ENCODE data around the gene ENDOV.
"Not testable (repeated sequence)": the region's sequence is repeated elsewhere in the genome, so short reads cannot be mapped to it uniquely, and the experiment has no call there.

The ENDOV gene

DNA sequence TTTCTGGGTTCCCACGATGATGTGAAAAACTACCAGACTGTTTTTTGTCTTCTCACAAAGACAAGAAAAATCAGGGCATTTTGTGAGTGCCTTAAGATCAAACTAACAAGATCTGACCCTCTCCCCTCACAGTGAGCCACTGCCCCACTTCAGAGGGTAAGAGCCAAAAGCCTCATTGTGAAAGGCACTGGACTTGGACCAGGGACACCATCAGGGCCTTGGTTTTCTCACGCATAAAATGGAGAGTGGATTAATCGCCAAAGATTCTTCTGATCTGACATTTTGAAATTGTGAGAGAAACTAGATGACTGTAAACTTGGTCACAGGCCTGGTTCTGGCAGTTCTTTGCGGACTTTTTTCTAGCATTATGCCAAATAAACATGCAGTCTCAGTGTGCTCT is 21.0 kb upstream of the ENDOV start:
- in situ Hi-C loops (cut with HindIII; ENCODE audit: low sequenced_read_pairs) = no loop called here
- DNase-seq (ENCODE audit: low read depth) = no peak
- TF ChIP-seq, protein P1, sequence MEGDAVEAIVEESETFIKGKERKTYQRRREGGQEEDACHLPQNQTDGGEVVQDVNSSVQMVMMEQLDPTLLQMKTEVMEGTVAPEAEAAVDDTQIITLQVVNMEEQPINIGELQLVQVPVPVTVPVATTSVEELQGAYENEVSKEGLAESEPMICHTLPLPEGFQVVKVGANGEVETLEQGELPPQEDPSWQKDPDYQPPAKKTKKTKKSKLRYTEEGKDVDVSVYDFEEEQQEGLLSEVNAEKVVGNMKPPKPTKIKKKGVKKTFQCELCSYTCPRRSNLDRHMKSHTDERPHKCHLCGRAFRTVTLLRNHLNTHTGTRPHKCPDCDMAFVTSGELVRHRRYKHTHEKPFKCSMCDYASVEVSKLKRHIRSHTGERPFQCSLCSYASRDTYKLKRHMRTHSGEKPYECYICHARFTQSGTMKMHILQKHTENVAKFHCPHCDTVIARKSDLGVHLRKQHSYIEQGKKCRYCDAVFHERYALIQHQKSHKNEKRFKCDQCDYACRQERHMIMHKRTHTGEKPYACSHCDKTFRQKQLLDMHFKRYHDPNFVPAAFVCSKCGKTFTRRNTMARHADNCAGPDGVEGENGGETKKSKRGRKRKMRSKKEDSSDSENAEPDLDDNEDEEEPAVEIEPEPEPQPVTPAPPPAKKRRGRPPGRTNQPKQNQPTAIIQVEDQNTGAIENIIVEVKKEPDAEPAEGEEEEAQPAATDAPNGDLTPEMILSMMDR (IDR thresholded peaks at IDR 0.05; ENCODE audit: low read depth, low read length, missing control alignments) = no peak
- H3K4me3 ChIP-seq (ENCODE audit: low read depth, low read length) = no peak overlapping the region

DNA sequence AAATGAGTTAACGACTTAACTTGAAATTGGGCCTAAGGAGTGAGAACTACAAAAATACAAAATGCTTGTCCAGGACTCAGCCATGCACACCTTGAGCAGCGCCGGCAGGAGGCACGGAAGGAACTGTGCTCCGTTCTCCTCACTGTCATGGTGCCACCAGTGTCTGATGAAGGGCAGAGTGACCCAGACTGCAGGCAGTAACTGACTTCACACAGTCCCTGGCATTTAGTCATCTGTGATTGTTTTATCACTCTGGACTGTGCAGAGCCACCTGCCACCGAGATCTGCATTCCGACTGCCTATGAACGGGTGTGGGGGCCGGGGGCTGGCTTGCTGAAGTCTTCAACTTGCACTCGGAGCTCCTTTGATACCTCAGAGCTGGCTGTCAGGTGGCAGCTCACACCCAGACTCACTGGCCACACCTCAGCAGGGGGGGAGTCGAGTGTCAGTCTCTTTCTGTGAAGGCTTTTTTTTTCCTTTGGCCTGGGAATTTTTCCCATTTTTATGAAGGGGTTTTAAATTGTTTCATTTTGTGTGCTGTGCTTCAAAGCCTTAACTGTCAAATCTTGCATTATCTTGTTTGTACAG is 20.2 kb upstream of the ENDOV start:
- in situ Hi-C loops (cut with HindIII; ENCODE audit: low sequenced_read_pairs) = no loop called here
- TF ChIP-seq, protein P1 (IDR thresholded peaks at IDR 0.05; ENCODE audit: low read depth, low read length, missing control alignments) = no peak
- H3K4me3 ChIP-seq (ENCODE audit: low read depth, low read length) = no peak overlapping the region
- no peak for DNase-seq (ENCODE audit: low read depth)

DNA sequence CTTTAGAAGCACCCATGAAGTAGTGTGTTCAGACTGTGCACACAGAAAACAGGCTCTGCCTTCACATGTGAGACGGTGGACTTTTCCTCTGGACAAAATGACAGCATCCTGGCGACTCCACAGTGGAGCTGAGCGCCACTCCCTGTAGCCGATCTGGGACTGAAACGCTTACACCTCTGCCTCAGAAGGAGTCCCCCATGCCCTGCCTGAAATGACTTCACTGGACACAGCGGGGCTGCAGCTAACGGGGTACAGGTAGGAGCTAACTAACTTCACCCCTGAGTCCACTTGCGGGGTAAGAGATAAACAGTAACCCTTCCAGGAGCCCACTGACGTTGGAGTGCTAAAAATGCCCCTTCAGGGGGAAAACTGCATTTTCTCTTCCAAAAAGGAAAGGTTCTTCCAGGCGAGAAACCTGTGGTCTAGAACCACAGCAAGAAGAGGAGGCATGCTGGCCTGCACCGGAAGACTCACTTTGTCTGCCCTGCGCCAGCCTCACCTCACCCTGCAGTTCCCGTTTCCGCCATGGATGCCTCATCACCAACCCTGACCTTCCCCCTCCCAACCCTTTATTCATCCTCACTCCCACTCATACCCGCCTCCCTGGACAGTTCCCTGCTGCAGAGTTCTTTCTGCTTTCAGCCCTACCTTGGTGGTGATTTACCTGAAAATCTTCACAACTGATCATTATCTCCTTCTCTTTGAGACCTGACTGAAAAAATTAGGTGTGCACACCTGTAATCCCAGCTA is 19.4 kb upstream of the ENDOV start:
- TF ChIP-seq, protein P1 (IDR thresholded peaks at IDR 0.05; ENCODE audit: low read depth, low read length, missing control alignments) = no peak
- no peak for DNase-seq (ENCODE audit: low read depth)
- H3K4me3 ChIP-seq (ENCODE audit: low read depth, low read length) = no peak overlapping the region
- in situ Hi-C loops (cut with HindIII; ENCODE audit: low sequenced_read_pairs) = no loop called here

DNA sequence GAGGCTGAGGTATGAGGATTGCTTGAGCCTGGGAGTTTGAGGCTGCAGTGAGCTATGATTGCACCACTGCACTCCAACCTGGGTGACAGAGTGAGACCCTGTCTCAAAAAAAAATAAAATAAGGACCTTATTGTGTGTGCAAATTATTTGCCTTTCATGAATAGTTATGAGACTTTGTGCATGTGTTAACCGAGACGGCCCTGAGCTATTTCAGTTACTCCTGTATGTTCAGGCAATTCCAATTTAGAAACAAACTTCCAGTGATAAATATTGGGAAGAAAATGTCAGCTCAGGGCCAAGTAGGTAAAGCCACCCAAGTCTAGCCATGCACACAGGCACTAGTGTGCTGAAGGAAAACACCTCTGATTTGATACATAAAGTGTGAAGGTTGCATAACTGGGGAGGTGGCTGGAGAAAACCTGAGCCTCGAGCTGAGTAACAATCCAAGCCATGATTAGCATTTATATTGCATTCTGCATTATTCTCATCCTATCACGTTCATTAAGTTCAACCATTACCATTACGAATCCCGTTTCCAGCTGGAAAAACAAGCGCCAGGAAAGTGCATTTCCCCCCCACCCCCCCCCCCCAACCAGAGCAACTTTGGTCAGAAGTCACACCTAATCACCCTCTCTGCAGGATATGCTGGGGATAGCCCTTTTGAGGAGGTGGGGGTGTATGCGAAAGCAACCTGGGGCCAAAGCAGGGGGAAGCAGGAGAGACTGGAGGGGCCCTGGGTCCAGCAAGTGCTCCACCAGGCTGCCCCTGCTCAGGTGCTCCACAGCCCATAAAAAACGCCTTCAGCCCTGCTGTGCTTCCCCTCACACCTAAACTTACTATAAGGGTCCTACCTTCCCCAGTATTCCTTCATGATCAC is 18.6 kb upstream of the ENDOV start:
- in situ Hi-C loops (cut with HindIII; ENCODE audit: low sequenced_read_pairs) = no loop called here
- TF ChIP-seq, protein P1 (IDR thresholded peaks at IDR 0.05; ENCODE audit: low read depth, low read length, missing control alignments) = no peak
- H3K4me3 ChIP-seq (ENCODE audit: low read depth, low read length) = no peak overlapping the region
- no peak for DNase-seq (ENCODE audit: low read depth)

DNA sequence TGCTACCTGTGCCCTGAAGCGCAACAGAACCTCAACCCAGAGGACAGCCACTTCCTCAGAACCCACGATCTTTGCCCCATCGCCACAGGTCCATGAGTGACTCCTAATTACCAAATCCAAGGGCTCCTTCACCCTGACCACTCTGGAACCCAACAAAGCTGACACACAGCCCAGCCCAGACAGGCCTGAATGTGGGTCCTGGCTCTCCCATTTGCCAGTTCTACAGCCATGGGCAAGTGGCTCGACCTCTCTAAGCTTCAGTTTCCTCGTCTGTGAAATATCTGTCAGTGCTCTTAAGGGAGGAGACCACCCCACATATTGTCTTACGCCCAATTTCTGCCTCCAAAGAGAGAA is 18.0 kb upstream of the ENDOV start:
- H3K4me3 ChIP-seq (ENCODE audit: low read depth, low read length) = no peak overlapping the region
- no peak for DNase-seq (ENCODE audit: low read depth)
- TF ChIP-seq, protein P1 (IDR thresholded peaks at IDR 0.05; ENCODE audit: low read depth, low read length, missing control alignments) = no peak
- in situ Hi-C loops (cut with HindIII; ENCODE audit: low sequenced_read_pairs) = no loop called here

DNA sequence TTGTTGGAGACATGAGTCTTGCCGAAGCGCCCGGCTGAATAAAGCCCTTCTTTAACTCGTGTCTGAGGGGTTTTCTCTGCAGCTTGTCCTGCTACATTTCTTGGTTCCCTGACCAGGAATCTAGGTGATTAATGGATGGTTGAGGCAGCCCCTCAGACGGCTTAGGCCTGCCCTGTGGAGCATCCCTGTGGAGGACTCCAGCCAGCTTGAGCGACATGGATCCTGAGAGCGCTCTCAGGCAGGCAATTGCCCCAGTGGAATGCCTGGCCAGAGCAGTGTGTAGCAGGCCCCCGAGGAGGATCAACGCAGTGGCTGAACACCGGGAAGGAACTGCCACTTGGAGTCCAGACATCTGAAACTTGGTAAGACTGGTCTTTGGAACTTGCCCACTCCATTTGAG is 17.3 kb upstream of the ENDOV start:
- H3K4me3 ChIP-seq (ENCODE audit: low read depth, low read length) = no peak overlapping the region
- TF ChIP-seq, protein P1 (IDR thresholded peaks at IDR 0.05; ENCODE audit: low read depth, low read length, missing control alignments) = no peak
- in situ Hi-C loops (cut with HindIII; ENCODE audit: low sequenced_read_pairs) = no loop called here
- no peak for DNase-seq (ENCODE audit: low read depth)

DNA sequence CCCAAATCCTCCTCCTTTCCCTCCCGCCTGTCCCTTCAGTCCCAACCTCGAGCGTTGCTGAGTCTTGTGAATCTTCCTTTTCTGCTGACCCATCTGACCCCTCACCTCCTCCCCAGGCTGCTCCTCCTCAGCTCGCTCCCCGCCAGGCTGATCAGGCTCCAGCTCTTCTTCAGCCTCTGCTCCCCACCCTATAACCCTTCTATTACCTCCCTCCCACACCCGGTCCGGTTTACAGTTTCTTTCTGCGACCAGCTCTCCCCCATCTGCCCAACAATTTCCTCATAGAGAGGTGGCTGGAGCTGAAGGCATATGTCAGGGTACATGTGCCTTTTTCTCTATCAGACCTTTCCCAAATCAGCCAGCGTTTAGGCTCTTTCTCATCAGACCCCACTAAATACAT is 13.9 kb upstream of the ENDOV start:
- in situ Hi-C loops (cut with HindIII; ENCODE audit: low sequenced_read_pairs); H3K4me3 ChIP-seq (ENCODE audit: low read depth, low read length); DNase-seq (ENCODE audit: low read depth): not testable (repeated sequence)

DNA sequence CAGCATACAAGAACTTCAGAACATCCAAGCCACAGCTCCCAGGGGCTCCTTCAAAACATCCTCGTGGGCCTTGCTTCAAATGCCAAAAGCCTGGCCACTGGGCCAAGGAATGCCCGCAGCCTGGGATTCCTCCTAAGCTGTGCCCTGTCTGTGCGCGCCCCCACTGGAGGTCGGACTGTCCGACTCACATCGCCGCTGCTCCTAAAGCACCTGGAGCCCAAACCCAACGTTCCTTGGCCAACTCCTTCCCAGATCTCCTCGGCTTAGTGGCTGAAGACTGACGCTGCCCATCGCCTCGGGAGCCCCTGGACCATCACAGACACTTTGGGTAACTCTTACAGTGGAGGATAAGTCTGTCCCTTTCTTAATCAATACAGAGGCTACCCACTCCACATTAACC is 12.9 kb upstream of the ENDOV start:
- in situ Hi-C loops (cut with HindIII; ENCODE audit: low sequenced_read_pairs); H3K4me3 ChIP-seq (ENCODE audit: low read depth, low read length); DNase-seq (ENCODE audit: low read depth): not testable (repeated sequence)
